ENCODE measurements around the gene CPT1B.
"Not testable (repeated sequence)": the region's sequence is repeated elsewhere in the genome, so short reads cannot be mapped to it uniquely, and the experiment has no call there.

The CPT1B gene

DNA sequence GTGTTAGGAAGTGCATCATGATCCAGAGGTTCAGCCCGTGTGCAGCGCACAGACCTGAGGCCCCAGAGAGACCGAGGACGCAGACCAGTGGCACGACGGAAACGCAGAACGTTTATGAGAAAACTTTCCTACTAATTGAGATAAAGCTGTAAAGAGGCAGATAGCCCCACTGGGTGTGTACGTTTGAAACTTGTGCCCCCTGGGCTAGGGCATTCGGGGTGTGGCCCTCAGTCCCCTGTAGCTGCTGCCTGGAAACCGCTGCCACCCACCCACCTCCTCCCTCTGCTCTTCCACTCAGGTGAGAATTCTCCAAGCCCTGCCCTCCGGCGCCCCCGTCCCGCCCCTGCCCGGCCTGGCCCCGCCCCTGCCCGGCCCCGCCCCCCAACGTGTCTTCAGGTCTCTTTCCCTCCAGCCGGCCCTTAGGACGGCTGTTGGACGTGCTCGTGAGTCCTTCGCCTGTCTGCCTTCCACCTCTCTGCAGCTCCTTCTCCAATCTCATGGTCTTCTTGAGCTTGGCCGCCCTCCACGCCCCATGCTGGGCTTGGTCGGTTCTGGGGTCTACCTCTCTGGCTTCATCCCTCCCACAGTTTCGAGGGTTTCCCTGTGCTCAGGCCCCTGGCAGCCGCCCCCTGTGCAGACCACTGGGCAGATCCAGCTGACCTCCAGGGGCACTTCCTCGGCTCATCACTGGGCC, 34.4 kb upstream of the CPT1B start:
- ATAC-seq (peak; percentile 45), DNase-seq (ENCODE audit: low spot score in 2 of 2) (no peak)
- Mint-ChIP-seq H3K36me3 (no peaks in the 10 kb centered on the region), H3K27ac (no peak overlapping the region), H3K9me3 (no peaks in the 10 kb centered on the region), H3K4me3 (no peak overlapping the region), H3K4me1 (peaks cover 16% of the 10 kb centered on the region)

DNA sequence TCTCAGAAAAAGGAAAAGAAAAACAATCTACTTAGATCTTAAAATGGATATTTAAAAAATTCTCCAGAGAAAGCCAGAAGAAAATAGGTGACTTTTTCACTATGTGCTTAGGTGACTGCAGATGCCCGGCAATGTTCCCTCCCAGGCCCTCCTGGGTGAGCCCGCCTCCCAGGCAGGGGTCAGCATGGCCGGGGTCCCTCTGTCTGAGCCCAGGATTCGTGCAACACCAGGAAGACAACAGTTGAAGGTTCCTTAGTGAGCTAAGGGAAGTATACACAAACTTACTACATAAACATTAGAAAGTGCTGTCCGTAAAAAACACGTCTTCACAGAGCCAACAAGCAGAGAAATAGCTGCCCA, 33.9 kb upstream of the CPT1B start:
- no peaks in the 10 kb centered on the region for H3K9me3 Mint-ChIP-seq
- no peak overlapping the region for H3K27ac Mint-ChIP-seq
- DNase-seq (ENCODE audit: low spot score in 2 of 2) = no peak
- H3K4me1 Mint-ChIP-seq = peaks cover 21% of the 10 kb centered on the region
- ATAC-seq = no peak
- H3K4me3 Mint-ChIP-seq = no peak overlapping the region
- no peaks in the 10 kb centered on the region for H3K36me3 Mint-ChIP-seq

DNA sequence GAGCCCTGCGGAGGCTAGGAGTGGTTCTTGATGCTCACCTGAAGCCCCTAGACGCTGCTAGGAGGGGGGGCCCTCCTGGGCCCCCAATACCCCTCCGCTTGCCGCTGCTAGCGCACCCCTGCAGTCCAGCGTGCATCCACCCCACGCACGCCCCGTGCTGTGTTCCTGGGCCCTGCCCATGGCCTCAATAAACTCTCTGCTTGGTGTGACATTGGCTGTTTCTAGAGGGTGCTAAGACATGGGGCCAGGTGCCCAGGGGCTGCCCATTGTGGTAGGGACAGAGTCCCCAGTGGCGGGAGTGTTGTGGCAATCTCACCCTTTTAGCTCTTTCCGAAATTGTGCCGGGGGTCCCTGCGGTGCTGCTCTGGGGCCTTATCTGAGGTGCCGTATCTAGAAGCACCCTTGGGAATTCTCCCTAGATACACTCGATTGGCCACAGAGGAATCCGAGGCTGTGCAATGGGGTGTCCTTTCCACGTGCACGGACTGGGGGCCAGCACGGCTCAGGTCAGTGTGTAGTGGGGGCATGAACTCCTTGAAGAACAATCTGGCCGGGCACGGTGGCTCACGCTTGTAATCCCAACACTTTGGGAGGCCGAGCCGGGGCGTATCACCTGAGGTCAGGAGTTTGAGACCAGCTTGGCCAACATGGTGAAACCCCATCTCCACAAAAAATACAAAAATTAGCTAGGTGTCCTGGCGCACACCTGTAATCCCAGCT, 33.3 kb upstream of the CPT1B start:
- ATAC-seq (no peak), DNase-seq (ENCODE audit: low spot score in 2 of 2) (no peak)
- Mint-ChIP-seq H3K27ac (no peak overlapping the region), H3K4me3 (no peak overlapping the region), H3K36me3 (no peaks in the 10 kb centered on the region), H3K9me3 (no peaks in the 10 kb centered on the region), H3K4me1 (peaks cover 21% of the 10 kb centered on the region)

DNA sequence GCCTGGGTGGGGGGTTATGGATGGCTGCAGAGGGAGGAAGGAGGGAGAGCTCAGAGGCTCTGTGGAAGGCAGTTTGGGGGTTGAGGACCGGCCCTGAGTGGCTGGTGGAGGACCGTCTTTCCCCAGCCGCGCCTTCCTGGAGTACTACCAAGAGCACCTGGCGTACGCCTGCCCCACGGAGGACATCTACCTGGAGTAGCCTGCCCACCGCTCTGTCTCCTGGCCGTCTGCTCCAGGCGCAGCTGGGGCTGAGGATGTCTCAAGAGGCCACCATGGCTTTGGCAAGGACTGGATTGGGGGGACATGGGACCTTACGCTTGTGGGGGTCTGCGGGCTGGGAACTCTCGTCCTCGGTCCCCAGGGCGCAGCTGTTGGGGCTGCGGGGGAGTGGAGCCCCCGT, 32.4 kb upstream of the CPT1B start:
- no peaks in the 10 kb centered on the region for H3K36me3 Mint-ChIP-seq
- H3K4me3 Mint-ChIP-seq = no peak overlapping the region
- no peaks in the 10 kb centered on the region for H3K9me3 Mint-ChIP-seq
- DNase-seq (ENCODE audit: low spot score in 2 of 2) (no peak), ATAC-seq (no peak)
- H3K27ac Mint-ChIP-seq = no peak overlapping the region
- peaks cover 21% of the 10 kb centered on the region for H3K4me1 Mint-ChIP-seq

DNA sequence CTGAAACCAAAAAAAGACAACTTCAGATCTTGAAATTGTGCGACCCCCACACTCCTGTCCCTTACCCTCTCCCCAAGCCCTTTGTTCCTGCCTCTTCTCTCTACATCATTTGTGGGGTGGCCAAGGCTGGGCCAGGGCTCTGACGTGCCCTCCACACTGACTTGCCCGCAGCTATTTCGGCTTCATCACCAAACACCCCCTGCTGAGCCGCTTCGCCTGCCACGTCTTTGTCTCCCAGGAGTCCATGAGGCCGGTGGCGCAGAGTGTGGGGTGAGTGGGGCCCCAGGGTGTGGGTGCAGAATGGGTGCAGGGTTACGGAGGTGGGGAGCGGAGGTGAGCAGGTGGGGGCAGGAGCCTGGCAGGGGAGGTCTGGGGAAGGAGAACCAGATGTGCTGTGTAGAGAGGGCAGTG, 31.8 kb upstream of the CPT1B start:
- Mint-ChIP-seq H3K27ac (no peak overlapping the region), H3K4me3 (no peak overlapping the region), H3K9me3 (no peaks in the 10 kb centered on the region), H3K36me3 (no peaks in the 10 kb centered on the region), H3K4me1 (peaks cover 21% of the 10 kb centered on the region)
- DNase-seq (ENCODE audit: low spot score in 2 of 2) = no peak
- ATAC-seq = no peak

DNA sequence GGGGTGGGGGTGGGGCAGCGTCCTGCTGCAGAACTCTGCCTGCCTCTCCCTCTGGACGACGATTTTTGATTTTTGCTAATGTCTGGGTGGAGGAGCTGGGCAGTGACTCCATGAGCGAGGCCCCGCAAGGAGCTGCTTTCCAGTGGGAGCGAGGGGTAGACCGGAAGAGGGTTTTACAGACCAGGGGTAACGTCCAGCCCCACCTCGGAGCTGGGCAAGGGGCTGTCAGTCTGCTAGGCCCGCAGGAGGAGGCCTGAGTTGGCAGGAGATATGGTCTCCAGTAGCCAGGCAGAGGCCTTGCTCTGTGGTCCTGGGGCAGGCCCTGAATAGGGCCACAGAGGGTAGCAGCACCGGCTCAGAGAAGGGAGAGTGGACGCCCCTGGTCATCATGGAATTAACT, 31.4 kb upstream of the CPT1B start:
- H3K4me3 Mint-ChIP-seq = no peak overlapping the region
- H3K9me3 Mint-ChIP-seq = no peaks in the 10 kb centered on the region
- no peak for ATAC-seq
- no peak overlapping the region for H3K27ac Mint-ChIP-seq
- H3K4me1 Mint-ChIP-seq = peaks cover 21% of the 10 kb centered on the region
- DNase-seq (ENCODE audit: low spot score in 2 of 2) = no peak
- no peaks in the 10 kb centered on the region for H3K36me3 Mint-ChIP-seq

DNA sequence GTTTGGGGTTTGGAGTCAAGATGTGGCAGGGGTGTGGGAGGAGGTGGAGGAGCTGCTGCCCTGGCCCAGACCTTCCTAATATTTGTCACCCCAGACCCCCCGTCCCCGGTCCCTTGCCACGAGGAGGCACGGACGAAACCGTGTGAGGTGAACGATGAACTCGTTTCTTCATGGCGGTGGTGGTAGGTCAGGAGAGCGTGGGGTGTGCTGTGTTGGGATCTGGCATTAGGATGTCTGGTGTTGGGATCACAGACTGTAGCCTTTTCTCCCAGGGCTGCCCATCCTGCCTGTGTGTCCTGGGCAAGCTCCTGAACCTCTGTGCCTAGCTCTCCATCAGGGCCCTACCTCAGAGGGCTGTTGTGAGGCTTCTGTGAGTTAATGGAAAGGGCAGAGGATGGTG, 30.8 kb upstream of the CPT1B start:
- ATAC-seq (no peak), DNase-seq (ENCODE audit: low spot score in 2 of 2) (no peak)
- Mint-ChIP-seq H3K4me3 (no peak overlapping the region), H3K9me3 (no peaks in the 10 kb centered on the region), H3K27ac (no peak overlapping the region), H3K4me1 (peaks cover 21% of the 10 kb centered on the region), H3K36me3 (no peaks in the 10 kb centered on the region)

DNA sequence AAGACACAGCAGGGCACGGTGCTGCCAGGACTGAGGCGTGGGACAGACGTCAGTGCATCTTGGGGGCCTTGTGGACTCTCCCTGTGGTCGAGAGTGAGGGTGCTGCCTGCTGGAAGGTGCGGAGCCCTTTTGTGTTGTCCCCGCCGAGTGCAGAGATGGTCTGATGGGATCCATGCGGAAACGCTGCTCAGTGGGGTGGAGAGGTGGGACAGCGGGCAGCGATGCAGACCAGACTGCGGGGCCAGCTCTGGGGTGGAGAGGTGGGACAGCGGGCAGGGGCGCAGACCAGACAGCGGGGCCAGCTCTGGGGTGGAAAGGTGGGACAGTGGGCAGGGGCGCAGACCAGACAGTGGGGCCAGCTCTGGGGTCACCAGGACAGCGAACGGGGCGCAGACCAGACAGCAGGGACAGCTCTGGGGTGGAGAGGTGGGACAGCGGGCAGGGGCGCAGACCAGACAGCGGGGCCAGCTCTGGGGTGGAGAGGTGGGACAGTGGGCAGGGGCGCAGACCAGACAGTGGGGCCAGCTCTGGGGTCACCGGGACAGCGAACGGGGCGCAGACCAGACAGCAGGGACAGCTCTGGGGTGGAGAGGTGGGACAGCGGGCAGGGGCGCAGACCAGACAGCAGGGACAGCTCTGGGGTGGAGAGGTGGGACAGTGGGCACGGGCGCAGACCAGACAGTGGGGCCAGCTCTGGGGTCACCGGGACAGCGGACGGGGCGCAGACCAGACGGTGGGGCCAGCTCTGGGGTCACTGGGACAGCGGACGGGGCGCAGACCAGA, 30.0 kb upstream of the CPT1B start:
- H3K27ac Mint-ChIP-seq, ATAC-seq: not testable (repeated sequence)
- peaks cover 18% of the 10 kb centered on the region for H3K4me1 Mint-ChIP-seq

DNA sequence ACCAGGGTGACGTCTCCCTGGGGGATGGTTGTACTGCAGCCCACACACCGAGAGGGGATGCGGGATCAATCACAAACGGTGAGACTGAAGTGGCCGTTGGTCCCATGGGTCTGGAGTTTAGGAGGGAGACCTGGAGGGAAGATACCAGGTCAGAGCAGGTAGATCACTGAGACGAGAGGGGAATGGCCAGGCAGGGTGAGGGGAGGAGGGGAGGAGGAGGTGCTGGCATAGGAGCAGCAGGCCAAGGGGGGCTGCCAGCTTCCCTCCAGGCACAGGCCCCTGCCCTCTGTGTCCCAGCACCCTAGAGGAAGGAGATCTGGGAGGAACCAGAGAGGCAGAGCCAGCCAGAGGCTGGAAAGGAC, 29.4 kb upstream of the CPT1B start:
- Mint-ChIP-seq H3K27ac (no peak overlapping the region), H3K4me1 (peaks cover 12% of the 10 kb centered on the region), H3K4me3 (no peak overlapping the region), H3K36me3 (no peaks in the 10 kb centered on the region), H3K9me3 (no peaks in the 10 kb centered on the region)
- DNase-seq (ENCODE audit: low spot score in 2 of 2) (no peak), ATAC-seq (no peak)

More for the DNA sequence above, 30.0 kb upstream of the CPT1B start:
- not testable (repeated sequence) for H3K4me3 Mint-ChIP-seq; H3K36me3 Mint-ChIP-seq; H3K9me3 Mint-ChIP-seq; DNase-seq (ENCODE audit: low spot score in 2 of 2)

DNA sequence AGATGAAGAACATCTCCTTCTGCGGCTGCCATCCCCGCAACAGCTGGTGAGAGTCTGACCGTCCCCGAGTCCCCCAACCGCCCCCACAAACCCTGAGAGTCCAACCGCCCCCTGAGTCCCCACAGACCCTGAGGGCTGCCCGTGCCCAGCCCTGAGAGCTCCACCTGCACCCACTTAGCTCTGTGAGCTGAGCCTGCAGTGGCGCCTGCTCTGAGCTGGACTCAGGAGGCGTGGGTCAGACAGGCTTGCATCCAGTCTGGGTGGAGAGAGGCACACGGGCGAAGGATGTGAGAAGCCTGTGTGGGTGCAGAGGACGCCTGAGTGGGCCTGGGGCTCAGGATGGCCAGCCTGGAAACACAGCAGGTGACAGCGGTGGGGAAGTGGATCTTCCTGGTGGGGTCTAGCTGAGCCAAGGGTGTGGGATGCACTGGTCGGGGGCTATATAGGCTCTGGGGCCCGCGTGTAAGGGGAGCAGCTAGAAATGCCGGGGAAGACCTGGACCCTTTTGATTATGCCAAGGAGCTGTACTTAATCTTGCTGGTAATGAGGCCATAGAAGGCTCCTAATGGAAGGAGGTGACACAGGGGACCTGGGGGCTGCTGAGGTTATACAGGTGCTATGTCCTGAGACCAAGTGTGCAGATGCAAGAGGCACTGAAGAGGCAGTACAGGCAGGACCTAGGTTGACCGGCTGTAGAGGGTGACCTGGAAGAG, 28.9 kb upstream of the CPT1B start:
- no peak overlapping the region for H3K4me3 Mint-ChIP-seq
- DNase-seq (ENCODE audit: low spot score in 2 of 2) (no peak), ATAC-seq (no peak)
- H3K27ac Mint-ChIP-seq = no peak overlapping the region
- no peaks in the 10 kb centered on the region for H3K9me3 Mint-ChIP-seq
- no peaks in the 10 kb centered on the region for H3K36me3 Mint-ChIP-seq
- H3K4me1 Mint-ChIP-seq = peaks cover 10% of the 10 kb centered on the region

DNA sequence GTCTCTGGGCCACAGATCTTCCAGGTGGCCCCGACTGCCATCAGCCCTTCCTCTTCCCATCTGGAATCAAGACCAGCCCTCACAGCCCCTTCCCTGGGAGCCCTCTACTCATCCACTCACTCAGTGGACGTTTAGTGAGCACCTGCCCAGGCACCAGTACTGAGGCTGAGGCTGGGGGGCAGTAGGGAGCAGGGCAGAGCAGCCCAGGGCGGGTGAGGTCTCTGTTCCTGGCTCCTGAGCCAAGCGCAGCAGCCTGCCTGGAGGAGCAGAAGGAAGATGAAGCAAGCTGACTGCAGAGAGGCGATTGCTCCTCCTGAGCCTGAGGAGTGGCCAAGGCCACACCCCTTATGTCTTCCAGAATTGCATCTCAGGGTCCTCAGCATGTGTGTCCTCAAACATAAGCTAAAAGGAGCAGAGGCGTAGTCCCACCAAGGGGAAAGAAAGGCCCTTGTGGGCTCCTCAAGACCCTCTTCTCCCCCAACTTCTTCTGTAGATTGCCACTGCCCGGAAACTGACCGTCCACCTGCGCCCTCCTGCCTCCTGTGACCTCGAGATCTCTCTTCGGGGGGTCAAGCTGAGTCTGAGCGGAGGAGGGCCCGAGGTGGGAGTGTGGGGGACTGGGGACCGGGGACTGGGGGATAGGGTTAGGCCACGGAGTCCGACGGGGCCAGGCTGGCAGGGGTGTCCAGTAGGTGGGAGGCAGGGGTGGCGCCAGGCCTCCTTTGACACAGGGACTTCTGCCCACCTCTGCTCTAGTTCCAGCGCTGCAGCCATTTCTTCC, 28.1 kb upstream of the CPT1B start:
- Mint-ChIP-seq H3K36me3 (no peaks in the 10 kb centered on the region), H3K4me3 (no peak overlapping the region), H3K27ac (no peak overlapping the region), H3K4me1 (peaks cover 16% of the 10 kb centered on the region), H3K9me3 (no peaks in the 10 kb centered on the region)
- ATAC-seq = no peak
- DNase-seq (ENCODE audit: low spot score in 2 of 2) = no peak

DNA sequence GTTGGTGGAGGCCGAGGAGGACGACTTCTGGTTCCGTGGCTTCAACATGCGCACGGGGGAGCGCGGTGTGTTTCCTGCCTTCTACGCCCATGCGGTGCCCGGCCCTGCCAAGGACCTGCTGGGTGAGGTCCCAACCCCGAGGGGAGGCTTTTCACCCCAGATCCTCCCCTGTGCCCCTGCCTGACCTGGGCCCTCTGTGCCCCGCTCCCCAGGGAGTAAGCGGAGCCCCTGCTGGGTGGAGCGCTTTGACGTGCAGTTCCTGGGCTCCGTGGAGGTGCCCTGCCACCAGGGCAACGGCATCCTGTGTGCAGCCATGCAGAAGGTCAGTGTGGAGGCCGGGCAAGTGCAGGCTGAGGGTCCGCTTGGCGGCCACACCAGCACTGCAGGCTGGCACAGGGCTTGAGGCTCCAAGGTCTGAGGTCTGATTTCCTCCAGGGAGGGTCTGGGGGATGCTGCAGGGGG, 27.4 kb upstream of the CPT1B start:
- Mint-ChIP-seq H3K4me3 (no peak overlapping the region), H3K36me3 (no peaks in the 10 kb centered on the region), H3K27ac (no peak overlapping the region), H3K4me1 (peaks cover 16% of the 10 kb centered on the region), H3K9me3 (no peaks in the 10 kb centered on the region)
- DNase-seq (ENCODE audit: low spot score in 2 of 2) (no peak), ATAC-seq (no peak)

DNA sequence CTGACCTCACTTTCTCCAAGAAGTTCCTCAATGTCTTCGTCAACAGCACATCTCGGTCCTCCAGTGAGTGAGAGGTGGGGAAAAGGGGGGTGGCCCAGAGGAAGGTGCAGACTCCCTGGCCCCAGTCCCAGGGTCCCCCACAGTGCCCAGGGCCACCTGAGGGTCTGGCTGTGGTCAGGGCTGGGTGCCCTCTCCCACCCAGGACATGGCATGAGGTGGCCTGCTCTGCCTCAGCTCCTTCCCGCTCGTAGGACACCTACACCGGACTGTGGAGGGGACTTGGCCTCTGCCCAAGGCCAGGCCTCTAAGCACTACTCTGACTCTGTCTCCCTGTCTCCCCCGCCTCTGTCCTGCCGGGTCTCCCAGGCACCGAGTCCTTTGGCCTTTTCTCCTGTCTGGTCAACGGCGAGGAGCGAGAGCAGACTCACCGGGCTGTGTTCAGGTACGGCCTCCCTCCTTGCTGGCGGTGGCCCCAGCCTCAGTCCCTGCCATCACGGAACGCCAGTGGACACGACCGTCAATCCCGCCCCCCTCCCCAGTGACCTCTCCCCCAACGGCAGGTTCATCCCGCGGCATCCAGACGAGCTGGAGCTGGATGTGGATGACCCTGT, 26.9 kb upstream of the CPT1B start:
- H3K9me3 Mint-ChIP-seq = no peaks in the 10 kb centered on the region
- H3K4me1 Mint-ChIP-seq = peaks cover 16% of the 10 kb centered on the region

DNA sequence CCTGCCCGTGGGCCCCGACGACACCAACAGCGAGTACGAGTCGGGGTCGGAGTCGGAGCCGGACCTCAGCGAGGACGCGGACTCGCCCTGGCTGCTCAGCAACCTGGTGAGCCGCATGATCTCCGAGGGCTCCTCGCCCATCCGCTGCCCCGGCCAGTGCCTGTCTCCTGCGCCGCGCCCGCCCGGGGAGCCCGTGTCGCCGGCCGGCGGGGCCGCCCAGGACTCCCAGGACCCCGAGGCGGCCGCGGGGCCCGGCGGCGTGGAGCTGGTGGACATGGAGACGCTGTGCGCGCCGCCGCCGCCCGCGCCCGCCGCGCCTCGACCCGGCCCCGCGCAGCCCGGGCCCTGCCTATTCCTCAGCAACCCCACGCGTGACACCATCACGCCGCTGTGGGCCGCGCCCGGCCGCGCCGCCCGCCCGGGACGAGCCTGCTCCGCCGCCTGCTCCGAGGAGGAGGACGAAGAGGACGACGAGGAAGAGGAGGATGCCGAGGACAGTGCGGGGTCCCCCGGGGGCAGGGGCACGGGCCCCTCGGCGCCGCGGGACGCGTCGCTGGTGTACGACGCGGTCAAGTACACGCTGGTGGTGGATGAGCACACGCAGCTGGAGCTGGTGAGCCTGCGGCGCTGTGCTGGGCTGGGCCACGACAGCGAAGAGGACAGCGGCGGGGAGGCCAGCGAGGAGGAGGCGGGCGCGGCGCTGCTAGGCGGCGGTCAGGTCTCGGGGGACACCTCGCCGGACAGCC, 26.2 kb upstream of the CPT1B start:
- no peak for DNase-seq (ENCODE audit: low spot score in 2 of 2)
- Mint-ChIP-seq H3K4me3 (no peak overlapping the region), H3K36me3 (no peaks in the 10 kb centered on the region), H3K27ac (no peak overlapping the region), H3K9me3 (no peaks in the 10 kb centered on the region), H3K4me1 (peaks cover 16% of the 10 kb centered on the region)
- no peak for ATAC-seq

More for the DNA sequence above, 26.9 kb upstream of the CPT1B start:
- no peak overlapping the region for H3K4me3 Mint-ChIP-seq
- no peaks in the 10 kb centered on the region for H3K36me3 Mint-ChIP-seq
- H3K27ac Mint-ChIP-seq = no peak overlapping the region
- ATAC-seq = no peak
- no peak for DNase-seq (ENCODE audit: low spot score in 2 of 2)

All from stimulated activated effector memory CD8-positive, alpha-beta T cell treated with anti-CD3 and anti-CD28 coated beads, Interleukin-12 subunit alpha, Interleukin-12 subunit beta, amount 100 ng/mL, for 72 hours (primary cell).